Esophagus squamous epithelium (tissue), 5 donors: ENCODE data around the gene BLVRB. TPM values are rescaled to one million over a fixed set of nuclear protein-coding genes. Genes with fewer than 3 reads are reported as not detected.

Source experiments
- DNase-seq: peaks from one replicate; lab custom pipeline; 2025; lab: John Stamatoyannopoulos, UW
- H3K27ac ChIP-seq, 4 donors: fragments of 200-600 bp; sonication (generic); one replicate each; pipeline ENCODE4 v1.5.1; 2016 to 2019; ENCODE audit warnings: mild to moderate bottlenecking in 1 of 4
- H3K27me3 ChIP-seq, 4 donors: fragments of 200-600 bp; sonication (generic); 1 replicate in 3 of 4; 2 replicates in 1 of 4; pipeline versions ENCODE4 v1.5.1 to v1.6.0; 2017 to 2021; ENCODE audit warnings: antibody characterized with exemption in 1 of 4
- H3K36me3 ChIP-seq, 3 donors: fragments of 200-600 bp; sonication (generic); one replicate each; pipeline ENCODE4 v1.5.1; 2016 to 2019
- H3K4me1 ChIP-seq, 3 donors: fragments of 200-600 bp; sonication (generic); one replicate each; pipeline ENCODE4 v1.5.1; 2017 to 2019
- H3K4me3 ChIP-seq, 4 donors: fragments of 200-600 bp; sonication (generic); 1 replicate in 3 of 4; 2 replicates in 1 of 4; pipeline ENCODE4 v1.5.1; 2016 to 2019; ENCODE audit warnings: mild to moderate bottlenecking in 2 of 4, moderate library complexity in 1 of 4
- H3K9me3 ChIP-seq, 3 donors: fragments of 200-600 bp; sonication (generic); one replicate each; pipeline ENCODE4 v1.5.1; 2016 to 2019
- CTCF ChIP-seq, 6 experiments: fragments of 450-650 bp in 4 of 6; fragments of 200-600 bp in 2 of 6; sonication (generic) in 2 of 6; IDR thresholded peaks; one replicate each; pipeline ENCODE4 v1.5.1; 2016 to 2019; ENCODE audit warnings: antibody characterized with exemption in 6 of 6, mild to moderate bottlenecking in 4 of 6, moderate library complexity in 4 of 6
- POLR2A ChIP-seq, 4 donors: fragments of 450-650 bp; IDR thresholded peaks; one replicate each; pipeline ENCODE4 v1.6.1; 2017; ENCODE audit warnings: antibody characterized with exemption in 4 of 4, mild to moderate bottlenecking in 4 of 4, moderate library complexity in 3 of 4
- WGBS, 2 donors: methylation state at CpG; one replicate each; pipeline ENCODE4 v1.1.5; 2018; 5-methylcytosine and 5-hydroxymethylcytosine counted together
- intact Hi-C: fragments of 100-400 bp; cut with DNase I; formaldehyde crosslinking; loops from one replicate; pipeline ENCODE4 v1.15.0; 2022
- total RNA-seq, 4 donors: library from RNA; depleted of rRNA; stranded (reverse); fragments of >200 nt; gene quantifications; one replicate each; pipeline ENCODE4 v1.1.0, GENCODE V29; 2016
- donor health status: DM: yes; HTN: yes; CAD: no.

The BLVRB gene
- total RNA-seq, 4 donors from 2014 or later = 177 to 283 (median 236) TPM

GRCh38 chr19:40469011-40469410 lies 3.5 kb upstream of the BLVRB start:
- H3K27ac ChIP-seq = no peak overlapping the region
- no peaks in the 10 kb centered on the region for H3K9me3 ChIP-seq
- peaks cover 23 to 32% (median 25%) of the 10 kb centered on the region in 3 donors for H3K4me1 ChIP-seq
- H3K27me3 ChIP-seq = peaks cover 0 to 7% (median 0%) of the 10 kb centered on the region in 4 donors
- TF ChIP-seq CTCF (IDR thresholded peaks at IDR 0.05) (no peak), POLR2A (IDR thresholded peaks at IDR 0.05) (no peak)
- no peak for DNase-seq
- intact Hi-C loops = loop anchor here (10.0 kb wide), 1 partner anchor 126 kb away; no protein-coding TSS in a partner anchor
- 89 to 94% methylated on average over 6 of the region's 6 CpGs for WGBS, 2 donors
- no peak overlapping the region for H3K4me3 ChIP-seq
- H3K36me3 ChIP-seq = no peaks in the 10 kb centered on the region

- intact Hi-C loops = loop anchor here (10.0 kb wide), 1 partner anchor 128 kb away; no protein-coding TSS in a partner anchor
- 0% methylated on average over 1 of the region's 87 CpGs; no CpG with 5 or more reads in 1 of the 2 donors for WGBS, 2 donors
- peak within 1 kb of the TSS; percentile 93 to 100 (median 96) for H3K27ac ChIP-seq
Observed at GRCh38 chr19:40466985-40467734, 1.6 kb upstream of the BLVRB start, which contains the start of gene SPTBN4. TSS of gene SPTBN4 (plus strand) at chr19:40467001. CDS start at chr19:40472622, 5,621 bp downstream.

GRCh38 chr19:40466219-40466984 lies 857 bp upstream of the BLVRB start:
- Histone ChIP-seq H3K27ac (peak overlapping the region; percentile 93 to 100 (median 96)), H3K36me3 (no peaks in the 10 kb centered on the region), H3K27me3 (peaks cover 0 to 7% (median 0%) of the 10 kb centered on the region in 4 donors), H3K4me1 (peaks cover 29 to 58% (median 29%) of the 10 kb centered on the region in 3 donors), H3K4me3 (peak overlapping the region; percentile 52 to 95 (median 75)), H3K9me3 (no peaks in the 10 kb centered on the region)
- WGBS, 2 donors = 9 to 14% methylated on average over 16 to 37 of the region's 48 CpGs
- no peak for TF ChIP-seq CTCF (IDR thresholded peaks at IDR 0.05)
- TF ChIP-seq POLR2A (IDR thresholded peaks at IDR 0.05) = no peak
- no peak for DNase-seq
- intact Hi-C loops = loop anchor here (10.0 kb wide), 1 partner anchor 128 kb away; no protein-coding TSS in a partner anchor

More at GRCh38 chr19:40466985-40467734, 1.6 kb upstream of the BLVRB start, which contains the start of gene SPTBN4:
- Histone ChIP-seq H3K9me3 (no peaks in the 10 kb centered on the region), H3K4me1 (peaks cover 29 to 51% (median 29%) of the 10 kb centered on the region in 3 donors), H3K4me3 (peak within 1 kb of the TSS; percentile 52 to 95 (median 75)), H3K27me3 (peaks cover 0 to 7% (median 0%) of the 10 kb centered on the region in 4 donors), H3K36me3 (no peaks in the 10 kb centered on the region)
- TF ChIP-seq POLR2A (IDR thresholded peaks at IDR 0.05) (no peak), CTCF (IDR thresholded peaks at IDR 0.05) (no peak)
- DNase-seq = no peak

- H3K4me3 ChIP-seq = peak overlapping the region; percentile 52 to 95 (median 75)
- H3K9me3 ChIP-seq = no peaks in the 10 kb centered on the region
- peak overlapping the region; percentile 93 to 100 (median 96) for H3K27ac ChIP-seq
- TF ChIP-seq POLR2A (IDR thresholded peaks at IDR 0.05) = no peak
- no peak for TF ChIP-seq CTCF (IDR thresholded peaks at IDR 0.05)
- DNase-seq = no peak
- intact Hi-C loops = loop anchor here (10.0 kb wide), 1 partner anchor 130 kb away; no protein-coding TSS in a partner anchor
- no peaks in the 10 kb centered on the region for H3K36me3 ChIP-seq
- H3K4me1 ChIP-seq = peaks cover 29 to 63% (median 29%) of the 10 kb centered on the region in 3 donors
- peaks cover 0 to 7% (median 0%) of the 10 kb centered on the region in 4 donors for H3K27me3 ChIP-seq
- WGBS, 2 donors = 8 to 13% methylated on average over 7 to 8 of the region's 11 CpGs
Observed at GRCh38 chr19:40465025-40465556, 454 bp downstream of the BLVRB start.
